HUES6 (cell line): ENCODE results near the gene ANKRD23.
A peak's percentile ranks its signal among the peaks of the same experiment; 100 is the strongest.

ENCODE experiments used
- H3K27ac ChIP-seq: 2 replicates; pipeline ENCODE4 v1.7.0; 2013; ENCODE audit warnings: low read depth, mild to moderate bottlenecking, low read length, inconsistent platforms
- H3K27me3 ChIP-seq: 2 replicates; pipeline ENCODE4 v1.6.1; 2013; ENCODE audit warnings: low read length; ENCODE audit not compliant: control insufficient read depth, insufficient read depth
- H3K36me3 ChIP-seq: 2 replicates; pipeline ENCODE4 v1.6.1; 2013; ENCODE audit warnings: low read length; ENCODE audit not compliant: control insufficient read depth, insufficient read depth
- H3K4me1 ChIP-seq: 2 replicates; pipeline ENCODE4 v1.6.1; 2013; ENCODE audit warnings: low read length; ENCODE audit not compliant: control insufficient read depth, insufficient read depth
- H3K4me3 ChIP-seq: 2 replicates; pipeline ENCODE4 v1.5.1; 2013; ENCODE audit warnings: low read depth, low read length
- H3K9ac ChIP-seq: one replicate; pipeline ENCODE4 v1.6.1; 2013; ENCODE audit warnings: mild to moderate bottlenecking, low read length
- H3K9me3 ChIP-seq: 2 replicates; pipeline ENCODE4 v1.6.1; 2013; ENCODE audit warnings: low read depth, low read length; ENCODE audit not compliant: control insufficient read depth, insufficient read depth

ANKRD23 gene

DNA sequence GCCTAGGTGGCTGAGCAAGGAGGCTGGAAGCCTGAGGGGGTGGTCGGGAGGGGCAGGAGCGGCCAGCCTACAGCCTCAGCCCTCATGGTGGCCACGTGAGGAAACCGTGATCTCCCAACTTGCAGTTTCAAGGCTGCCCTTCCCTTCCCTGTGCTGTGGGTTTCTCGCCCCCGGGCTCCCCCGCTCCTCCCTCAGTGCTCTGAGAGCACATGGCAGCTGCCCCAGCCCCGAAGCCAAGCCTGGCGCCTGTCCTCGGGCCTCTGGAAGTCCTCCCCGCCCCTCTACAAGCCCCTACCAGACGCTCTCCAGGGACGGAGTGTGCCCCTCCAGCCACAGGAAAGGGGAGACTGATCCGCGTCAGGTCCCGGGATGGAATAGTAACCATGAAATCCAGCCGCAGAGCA is 586 bp upstream of the ANKRD23 start:
- Histone ChIP-seq H3K4me3 (no peak overlapping the region), H3K27me3 (no peaks in the 10 kb centered on the region), H3K36me3 (peaks cover 27% of the 10 kb centered on the region), H3K27ac (no peak overlapping the region), H3K4me1 (peaks cover 4% of the 10 kb centered on the region; the same call in 1 of the 2 replicates), H3K9me3 (no peaks in the 10 kb centered on the region), H3K9ac (no peak overlapping the region)

DNA sequence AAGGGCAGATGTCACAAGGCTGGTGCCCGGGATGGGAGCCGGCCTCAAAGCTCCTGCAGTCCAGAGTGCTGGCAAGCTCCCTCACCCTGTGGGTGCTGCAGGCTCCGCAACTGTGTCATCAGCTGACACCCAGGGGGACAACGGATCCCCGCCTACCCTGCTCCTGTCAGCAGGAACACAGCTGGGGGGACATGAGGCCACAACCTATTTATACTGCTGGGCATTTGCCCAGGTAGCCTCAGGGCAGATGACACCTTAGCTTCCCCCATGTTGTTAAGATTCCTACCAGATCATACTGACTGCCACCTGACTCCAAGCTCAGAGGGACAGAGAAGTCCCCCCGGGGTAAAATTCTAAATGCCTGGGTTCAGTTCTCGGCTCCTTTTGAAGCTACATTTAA is 1.2 kb downstream of the ANKRD23 start:
- Histone ChIP-seq H3K36me3 (peaks cover 22% of the 10 kb centered on the region), H3K9me3 (no peaks in the 10 kb centered on the region)

DNA sequence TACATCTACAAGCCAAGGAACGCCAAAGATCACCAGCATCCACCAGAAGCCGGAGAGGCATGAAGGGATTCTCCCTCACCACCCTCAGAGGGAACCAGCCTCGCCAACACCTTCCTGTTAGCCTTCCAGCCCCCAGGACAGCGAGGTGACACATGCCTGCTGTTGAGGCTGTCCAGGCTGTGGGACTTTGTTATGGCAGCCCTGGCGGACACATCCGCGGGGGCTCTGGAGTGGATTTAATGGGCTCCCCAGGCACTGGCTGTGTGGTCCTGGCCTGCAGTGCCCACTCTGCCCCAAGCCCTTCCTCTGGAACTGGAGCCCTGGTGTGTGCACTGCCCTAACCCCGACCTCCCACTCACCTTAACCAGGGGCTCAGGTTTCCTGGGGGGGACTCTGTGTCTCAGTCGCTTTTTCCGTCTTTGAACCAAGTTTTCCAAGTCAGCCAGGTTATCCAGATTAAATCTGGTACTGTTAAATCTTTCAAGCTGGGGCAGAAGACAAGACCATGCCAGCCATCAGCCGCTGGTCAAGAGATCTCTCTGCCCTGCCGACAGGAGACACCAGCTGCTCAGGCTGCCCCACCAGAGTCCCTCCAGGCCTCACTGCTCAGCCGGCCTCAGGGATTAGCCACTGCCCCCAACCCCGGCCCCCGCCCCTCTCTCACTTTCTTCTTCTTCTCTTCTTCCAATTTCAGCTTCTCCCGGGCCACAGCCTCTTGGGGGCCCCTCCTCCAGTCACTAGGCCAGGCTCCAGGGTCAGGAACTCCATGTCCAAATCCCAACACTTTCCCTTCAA is 1.9 kb downstream of the ANKRD23 start:
- H3K36me3 ChIP-seq = peaks cover 23% of the 10 kb centered on the region
- no peaks in the 10 kb centered on the region for H3K27me3 ChIP-seq
- H3K4me1 ChIP-seq = peaks cover 16% of the 10 kb centered on the region
- no peak overlapping the region for H3K9ac ChIP-seq
- H3K4me3 ChIP-seq = no peak overlapping the region
- H3K9me3 ChIP-seq = no peaks in the 10 kb centered on the region
- H3K27ac ChIP-seq = no peak overlapping the region

More for the DNA sequence above, 1.2 kb downstream of the ANKRD23 start:
- Histone ChIP-seq H3K4me1 (peaks cover 11% of the 10 kb centered on the region), H3K27ac (no peak overlapping the region), H3K9ac (no peak overlapping the region), H3K4me3 (no peak overlapping the region), H3K27me3 (no peaks in the 10 kb centered on the region)

DNA sequence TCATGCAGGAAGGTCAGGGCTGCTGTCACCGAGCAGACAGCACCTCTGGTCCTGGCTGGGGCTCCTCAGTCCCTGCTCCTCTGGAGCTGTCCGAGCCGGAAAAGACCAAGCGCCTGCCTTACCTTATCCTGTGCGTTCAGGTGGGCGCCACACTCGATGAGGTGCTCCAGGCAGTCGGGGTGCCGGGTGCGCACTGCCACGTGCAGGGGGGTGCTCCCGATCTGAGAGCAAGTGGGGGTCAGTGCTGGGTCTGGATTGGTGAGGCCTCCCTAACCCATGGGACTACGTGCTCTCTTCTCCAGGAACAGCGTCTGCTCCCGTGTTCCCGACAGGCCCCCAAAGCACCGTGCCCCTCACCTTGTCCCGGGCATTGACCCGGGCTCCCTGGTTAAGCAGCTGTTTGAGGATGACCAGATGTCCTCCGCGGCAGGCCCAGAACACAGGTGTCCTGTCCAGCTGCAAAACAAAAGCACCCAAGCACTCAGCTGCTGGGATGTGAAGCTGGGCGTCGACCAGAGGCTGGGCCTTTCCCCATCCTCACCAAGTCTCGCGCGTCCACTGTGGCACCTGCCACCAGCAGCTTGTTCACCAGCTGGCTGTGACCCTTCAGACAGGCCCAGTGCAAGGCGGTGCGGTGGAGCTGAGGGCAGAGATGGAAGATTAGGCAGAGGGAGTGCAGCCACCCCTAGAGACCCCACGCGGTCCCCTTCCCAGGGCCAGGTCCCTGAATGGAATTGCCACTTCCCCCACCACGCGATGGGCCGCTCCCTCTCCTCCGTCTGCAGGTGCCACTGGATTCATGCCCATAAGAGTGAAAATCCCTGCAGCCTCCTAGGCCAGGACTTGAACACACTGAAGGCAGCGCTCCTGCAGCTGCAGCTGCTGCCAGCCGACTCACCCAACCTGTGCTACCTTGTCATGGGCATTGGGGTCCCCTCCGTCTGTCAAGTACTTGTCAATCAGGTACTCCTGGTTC is 3.7 kb downstream of the ANKRD23 start:
- no peak overlapping the region for H3K9ac ChIP-seq
- no peaks in the 10 kb centered on the region for H3K9me3 ChIP-seq
- H3K27me3 ChIP-seq = no peaks in the 10 kb centered on the region
- H3K36me3 ChIP-seq = peaks cover 21% of the 10 kb centered on the region
- no peak overlapping the region for H3K4me3 ChIP-seq
- no peak overlapping the region for H3K27ac ChIP-seq
- peaks cover 16% of the 10 kb centered on the region for H3K4me1 ChIP-seq

DNA sequence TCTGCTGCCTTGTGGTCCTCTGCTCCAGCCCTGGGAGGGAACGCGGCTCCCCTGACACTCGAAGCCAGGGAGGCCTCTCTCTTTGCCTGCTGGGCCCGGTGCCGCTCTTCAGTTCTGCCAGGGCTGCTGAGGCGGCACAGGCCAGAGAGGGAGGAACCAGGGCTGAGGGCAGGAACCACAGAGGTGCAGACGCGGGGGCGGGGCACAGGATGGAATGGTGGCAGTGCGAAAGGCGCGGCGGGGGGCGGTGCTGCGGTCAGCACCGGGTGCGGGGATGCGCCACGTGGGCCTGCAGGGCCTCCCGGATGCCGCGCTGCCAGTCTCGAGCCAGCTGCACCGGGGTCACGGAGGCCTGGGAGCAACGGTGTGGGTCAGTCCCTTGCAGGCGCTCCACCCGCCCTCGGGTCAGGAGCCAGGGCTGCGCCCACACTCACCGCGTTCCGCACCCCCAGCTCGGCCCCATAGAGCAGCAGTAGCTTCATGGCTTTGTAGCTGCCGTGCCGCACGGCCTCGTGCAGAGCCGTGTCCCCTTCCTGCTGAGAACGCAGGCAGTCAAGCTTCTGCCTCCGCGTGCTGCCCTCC is 4.4 kb downstream of the ANKRD23 start:
- Histone ChIP-seq H3K27me3 (no peaks in the 10 kb centered on the region), H3K9ac (no peak overlapping the region), H3K4me1 (peaks cover 16% of the 10 kb centered on the region), H3K36me3 (peaks cover 22% of the 10 kb centered on the region), H3K4me3 (no peak overlapping the region), H3K9me3 (no peaks in the 10 kb centered on the region), H3K27ac (no peak overlapping the region)

DNA sequence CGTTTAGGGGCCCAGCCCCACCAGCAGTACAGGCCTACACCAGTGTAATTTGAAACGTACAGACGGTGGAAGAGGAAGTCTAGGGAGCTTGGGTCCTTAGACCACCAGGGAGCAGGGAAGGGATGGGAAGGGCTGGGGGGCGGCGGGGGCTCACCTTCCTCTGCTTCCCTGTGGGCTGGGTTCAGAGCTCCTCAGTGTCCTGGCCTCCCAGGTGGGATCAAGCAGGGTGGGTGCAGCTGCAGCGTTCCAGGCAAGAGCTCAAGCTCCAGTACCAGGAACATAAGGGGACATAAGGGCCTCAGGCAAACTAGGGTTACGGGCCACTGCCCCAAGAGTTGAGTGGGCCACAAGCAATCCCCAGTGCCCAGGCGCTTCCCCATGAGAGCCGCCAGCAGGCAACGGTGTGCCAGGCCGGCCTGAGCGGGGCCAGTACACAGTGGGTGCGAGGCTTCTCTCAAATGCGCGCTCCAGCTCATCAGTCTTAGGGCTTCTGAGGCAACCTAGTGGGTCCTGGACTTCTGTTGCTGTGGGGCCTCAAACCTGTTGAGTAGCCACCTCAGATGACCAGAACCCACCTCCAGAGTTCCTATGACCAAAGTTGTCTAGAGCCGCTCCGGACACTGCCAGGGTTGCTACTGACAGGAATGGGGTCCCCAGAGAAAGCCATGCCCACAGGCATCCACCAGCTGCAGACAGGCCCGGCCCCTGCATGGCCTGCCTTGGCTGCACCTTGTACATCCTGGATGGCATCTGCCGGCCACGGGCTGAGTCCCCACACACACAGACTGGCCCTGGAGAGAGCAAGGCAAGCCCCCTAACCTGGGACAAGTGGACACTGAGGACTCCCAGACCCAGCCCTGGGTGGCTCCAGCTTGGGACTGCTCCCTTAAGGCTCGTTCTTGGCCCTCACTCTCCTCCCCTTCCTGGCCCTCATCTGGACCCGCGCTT is 5.2 kb downstream of the ANKRD23 start:
- Histone ChIP-seq H3K9ac (no peak overlapping the region), H3K27ac (no peak overlapping the region), H3K4me1 (peaks cover 16% of the 10 kb centered on the region), H3K9me3 (no peaks in the 10 kb centered on the region), H3K36me3 (peaks cover 22% of the 10 kb centered on the region), H3K27me3 (no peaks in the 10 kb centered on the region), H3K4me3 (no peak overlapping the region)

DNA sequence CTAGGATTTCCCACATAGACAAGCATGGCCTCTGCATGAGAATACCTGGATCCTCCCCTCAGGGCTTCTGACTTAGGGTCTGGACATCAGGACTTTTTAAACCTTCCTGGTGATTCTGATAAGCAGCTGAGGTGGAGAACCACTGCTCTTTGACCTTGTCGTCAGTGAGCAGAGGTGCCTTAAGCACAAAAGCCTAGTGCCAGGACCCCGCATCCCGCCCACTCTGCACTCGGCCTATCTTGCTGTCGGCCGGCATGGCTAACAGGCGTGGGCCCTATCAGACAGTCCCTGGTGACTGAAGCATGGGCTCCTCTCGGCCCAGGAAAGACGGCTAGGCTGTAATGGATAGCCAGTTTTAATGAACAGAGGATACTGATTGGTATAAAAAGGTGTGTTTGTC is 6.2 kb downstream of the ANKRD23 start:
- peaks cover 23% of the 10 kb centered on the region for H3K4me1 ChIP-seq
- no peaks in the 10 kb centered on the region for H3K9me3 ChIP-seq
- H3K9ac ChIP-seq = no peak overlapping the region
- H3K36me3 ChIP-seq = peaks cover 22% of the 10 kb centered on the region
- no peaks in the 10 kb centered on the region for H3K27me3 ChIP-seq
- H3K4me3 ChIP-seq = no peak overlapping the region
- no peak overlapping the region for H3K27ac ChIP-seq

DNA sequence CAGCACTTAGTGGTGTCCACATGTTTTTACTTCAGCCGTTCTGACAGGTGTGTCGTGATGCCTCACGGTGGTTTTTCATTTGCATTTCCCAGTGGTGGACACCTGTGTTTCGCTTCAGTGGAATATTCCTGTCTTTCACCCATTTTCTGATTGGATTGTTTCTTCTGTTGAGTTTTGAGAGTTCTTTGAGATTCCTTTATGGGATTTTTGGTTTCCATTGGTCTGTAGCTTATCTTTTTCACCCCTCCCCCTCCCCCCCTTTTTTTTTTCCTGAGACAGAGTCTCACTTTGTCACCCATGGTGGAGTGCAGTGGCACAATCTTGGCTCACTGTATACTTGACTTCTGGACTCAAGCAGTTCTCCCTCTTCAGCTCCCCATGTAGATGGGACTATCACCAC is 8.0 kb downstream of the ANKRD23 start:
- Histone ChIP-seq H3K27me3 (no peaks in the 10 kb centered on the region), H3K36me3 (peaks cover 24% of the 10 kb centered on the region), H3K9me3 (no peaks in the 10 kb centered on the region), H3K27ac (no peak overlapping the region), H3K9ac (no peak overlapping the region), H3K4me3 (no peak overlapping the region), H3K4me1 (peaks cover 29% of the 10 kb centered on the region)

DNA sequence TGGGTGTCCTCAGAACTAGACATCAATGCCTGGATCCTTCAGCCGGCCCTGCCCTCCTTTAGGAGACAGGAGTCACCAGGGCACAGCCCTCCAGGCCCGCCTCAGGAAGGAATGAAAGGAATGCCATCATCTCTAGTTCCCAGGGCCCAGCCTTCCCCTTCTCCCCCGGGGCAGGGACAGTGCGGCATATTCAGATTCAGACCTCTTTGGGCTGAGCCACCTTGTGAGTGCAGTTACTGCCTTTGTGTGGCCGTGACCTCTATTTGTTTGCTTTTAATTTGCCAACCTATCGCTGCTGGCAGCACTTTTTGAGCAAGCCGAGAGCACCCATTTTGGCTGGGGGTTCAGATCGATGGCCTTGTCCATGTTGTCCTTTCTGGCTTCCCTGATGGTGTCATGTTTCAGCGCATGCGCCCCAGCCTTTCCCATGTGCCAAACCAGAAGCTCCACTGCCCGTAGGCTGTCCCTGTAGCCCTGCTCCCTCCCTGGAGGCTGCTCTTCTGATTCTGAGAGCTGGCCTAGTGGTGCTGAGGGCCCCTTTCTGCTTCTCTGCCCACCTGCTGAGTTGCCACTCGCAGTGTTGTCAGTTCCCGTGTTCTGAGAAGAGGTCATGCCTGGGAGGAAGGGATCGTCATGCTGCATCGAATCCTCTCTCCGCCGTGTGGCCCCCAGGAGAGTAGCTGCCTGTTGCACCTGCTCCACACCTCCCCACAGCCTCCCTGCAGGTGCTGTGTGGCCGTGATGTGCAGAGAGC is 10.9 kb downstream of the ANKRD23 start:
- peaks cover 46% of the 10 kb centered on the region for H3K36me3 ChIP-seq

DNA sequence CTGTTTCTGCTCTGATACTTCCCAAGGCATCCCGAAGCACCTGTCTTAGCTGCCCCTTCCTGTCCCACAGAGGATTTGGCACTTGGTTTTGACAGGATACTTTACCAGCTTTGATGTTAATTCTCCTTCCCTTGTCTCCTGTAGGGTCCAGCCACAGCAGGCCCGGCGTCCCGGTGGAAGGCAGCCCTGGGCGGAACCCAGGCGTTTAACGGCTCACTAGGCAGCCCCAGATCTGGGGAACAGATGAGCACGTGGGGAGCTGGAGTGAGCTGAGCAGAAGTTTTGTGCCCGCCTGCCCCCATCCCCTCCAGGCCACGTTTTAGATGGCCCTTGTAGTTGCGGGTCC is 11.4 kb downstream of the ANKRD23 start:
- Histone ChIP-seq H3K36me3 (peaks cover 46% of the 10 kb centered on the region), H3K9ac (no peak overlapping the region), H3K27me3 (no peaks in the 10 kb centered on the region), H3K4me3 (peak overlapping the region; percentile 47), H3K27ac (no peak overlapping the region), H3K9me3 (no peaks in the 10 kb centered on the region), H3K4me1 (peaks cover 20% of the 10 kb centered on the region)

More for the DNA sequence above, 10.9 kb downstream of the ANKRD23 start:
- Histone ChIP-seq H3K4me3 (peak overlapping the region; percentile 47), H3K27me3 (no peaks in the 10 kb centered on the region), H3K4me1 (peaks cover 23% of the 10 kb centered on the region), H3K27ac (no peak overlapping the region; the same call in 1 of the 2 replicates), H3K9ac (peak overlapping the region; percentile 44), H3K9me3 (no peaks in the 10 kb centered on the region)
